ENCODE data around the gene ERMAP.

ERMAP gene

GRCh38 chr1:42793824-42794223 lies 23.1 kb upstream of the ERMAP start:
- TF ChIP-seq MAX (IDR thresholded peaks at IDR 0.05) (no peak), ZBTB7A (IDR thresholded peaks at IDR 0.05; ENCODE audit: low read depth) (no peak), TAF1 (IDR thresholded peaks at IDR 0.05; ENCODE audit: low read depth) (no peak), RAD21 (IDR thresholded peaks at IDR 0.05; ENCODE audit: low read depth) (no peak), CREB1 (IDR thresholded peaks at IDR 0.05; ENCODE audit: low read depth) (no peak), YY1 (IDR thresholded peaks at IDR 0.05; ENCODE audit: low read depth) (no peak), USF1 (IDR thresholded peaks at IDR 0.05) (no peak), EGR1 (IDR thresholded peaks at IDR 0.05) (no peak)

GRCh38 chr1:42797414-42797813 lies 19.5 kb upstream of the ERMAP start:
- no peak for TF ChIP-seq FOXM1 (IDR thresholded peaks at IDR 0.05; ENCODE audit: borderline replicate concordance, low read depth)
- no peak for TF ChIP-seq CREB1 (IDR thresholded peaks at IDR 0.05; ENCODE audit: low read depth)
- no peak for TF ChIP-seq USF1 (IDR thresholded peaks at IDR 0.05)
- no peak for TF ChIP-seq TAF1 (IDR thresholded peaks at IDR 0.05; ENCODE audit: low read depth)
- TF ChIP-seq CEBPB (IDR thresholded peaks at IDR 0.05), result no peak
- no peak for TF ChIP-seq MAX (IDR thresholded peaks at IDR 0.05)
- no peak for TF ChIP-seq EGR1 (IDR thresholded peaks at IDR 0.05)
- TF ChIP-seq NFIC (IDR thresholded peaks at IDR 0.05), result no peak

- TF ChIP-seq MAX (IDR thresholded peaks at IDR 0.05), result no peak
- TF ChIP-seq REST (IDR thresholded peaks at IDR 0.05; ENCODE audit: low read depth), result no peak
- no peak for TF ChIP-seq CREB1 (IDR thresholded peaks at IDR 0.05; ENCODE audit: low read depth)
- no peak for TF ChIP-seq TCF12 (IDR thresholded peaks at IDR 0.05; ENCODE audit: low read depth)
- TF ChIP-seq FOXM1 (IDR thresholded peaks at IDR 0.05; ENCODE audit: borderline replicate concordance, low read depth), result no peak
- no peak for TF ChIP-seq CEBPB (IDR thresholded peaks at IDR 0.05)
- no peak for TF ChIP-seq USF1 (IDR thresholded peaks at IDR 0.05)
- no peak for TF ChIP-seq EGR1 (IDR thresholded peaks at IDR 0.05)
- no peak for TF ChIP-seq YY1 (IDR thresholded peaks at IDR 0.05; ENCODE audit: low read depth)
- no peak for TF ChIP-seq ZBTB7A (IDR thresholded peaks at IDR 0.05; ENCODE audit: low read depth)
- TF ChIP-seq EP300 (IDR thresholded peaks at IDR 0.05; ENCODE audit: borderline replicate concordance), result no peak
- no peak for TF ChIP-seq RAD21 (IDR thresholded peaks at IDR 0.05; ENCODE audit: low read depth)
- TF ChIP-seq TAF1 (IDR thresholded peaks at IDR 0.05; ENCODE audit: low read depth), result no peak
- TF ChIP-seq TEAD4 (IDR thresholded peaks at IDR 0.05), result no peak
- no peak for TF ChIP-seq NFIC (IDR thresholded peaks at IDR 0.05)
Measured at GRCh38 chr1:42797979-42798378, 18.9 kb upstream of the ERMAP start.

- TF ChIP-seq MAX (IDR thresholded peaks at IDR 0.05) (no peak), TEAD4 (IDR thresholded peaks at IDR 0.05) (no peak), EGR1 (IDR thresholded peaks at IDR 0.05) (no peak)
Measured at GRCh38 chr1:42801832-42802473, 15.0 kb upstream of the ERMAP start.

GRCh38 chr1:42806171-42806570 lies 10.8 kb upstream of the ERMAP start:
- no peak for TF ChIP-seq MAX (IDR thresholded peaks at IDR 0.05)
- no peak for TF ChIP-seq YY1 (IDR thresholded peaks at IDR 0.05; ENCODE audit: low read depth)
- TF ChIP-seq USF1 (IDR thresholded peaks at IDR 0.05), result no peak
- no peak for TF ChIP-seq NFIC (IDR thresholded peaks at IDR 0.05)

- no peak for TF ChIP-seq REST (IDR thresholded peaks at IDR 0.05; ENCODE audit: low read depth)
- TF ChIP-seq USF1 (IDR thresholded peaks at IDR 0.05), result no peak
- TF ChIP-seq EP300 (IDR thresholded peaks at IDR 0.05; ENCODE audit: borderline replicate concordance), result no peak
- TF ChIP-seq CREB1 (IDR thresholded peaks at IDR 0.05; ENCODE audit: low read depth), result no peak
- no peak for TF ChIP-seq YY1 (IDR thresholded peaks at IDR 0.05; ENCODE audit: low read depth)
- TF ChIP-seq NFIC (IDR thresholded peaks at IDR 0.05), result no peak
- no peak for TF ChIP-seq MAX (IDR thresholded peaks at IDR 0.05)
- TF ChIP-seq TAF1 (IDR thresholded peaks at IDR 0.05; ENCODE audit: low read depth), result no peak
- TF ChIP-seq EGR1 (IDR thresholded peaks at IDR 0.05), result no peak
- no peak for TF ChIP-seq TEAD4 (IDR thresholded peaks at IDR 0.05)
Measured at GRCh38 chr1:42806593-42806992, 10.3 kb upstream of the ERMAP start.

Data from Ishikawa (cell line).